ENCODE results near the gene ZFYVE27.

DNA sequence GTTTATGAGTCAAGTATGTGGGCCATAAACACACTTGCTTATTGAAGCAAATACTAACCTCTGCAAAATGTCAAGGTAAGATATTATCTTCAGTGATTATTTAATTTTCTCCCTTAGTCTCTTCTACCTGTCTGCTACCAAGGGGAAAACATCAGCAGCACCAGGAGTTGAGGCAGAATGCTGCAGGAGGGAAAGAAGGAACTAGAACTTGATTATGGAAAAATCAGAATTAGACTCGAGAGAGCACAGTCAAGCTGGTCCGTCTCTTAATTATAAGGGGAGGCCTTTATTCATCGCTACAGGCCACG is 4.9 kb upstream of the ZFYVE27 start:
- no peak for TF ChIP-seq POLR2A (IDR thresholded peaks at IDR 0.05)
- TF ChIP-seq EP300 (IDR thresholded peaks at IDR 0.05), result no peak
